ENCODE results near the gene CCDC117.

CCDC117 gene

GRCh38 chr22:28769394-28770085, 3.0 kb upstream of the CCDC117 start:
- DNase-seq (ENCODE audit: low spot score), result no peak

DNA sequence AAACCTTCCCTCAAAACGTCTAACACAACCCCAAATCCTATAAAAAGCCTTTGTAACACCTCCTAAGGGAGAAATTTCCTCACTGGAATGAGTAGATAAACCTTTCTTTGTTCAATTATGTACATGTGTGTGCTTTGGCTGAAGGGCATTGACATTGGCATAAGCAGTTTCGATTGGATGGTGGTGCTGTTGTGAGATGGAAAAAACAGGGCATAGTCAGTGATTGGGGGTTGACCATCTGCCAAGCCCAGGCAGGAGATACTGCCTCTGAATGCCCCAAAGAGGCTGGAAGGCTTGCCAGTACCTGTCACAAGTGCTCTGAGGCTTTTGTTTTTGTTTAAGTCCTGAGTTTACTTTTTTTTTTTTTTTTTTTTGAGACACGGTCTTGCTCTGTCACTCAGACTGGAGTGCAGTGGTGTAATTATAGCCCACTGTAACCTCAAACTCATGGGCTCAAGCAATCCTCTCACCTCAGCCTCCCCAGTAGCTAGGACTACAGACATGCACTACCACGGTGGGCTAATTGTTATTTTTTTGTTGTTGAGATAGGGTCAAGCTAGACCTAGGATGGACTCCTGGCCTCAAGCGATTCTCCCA, 1.2 kb upstream of the CCDC117 start:
- DNase-seq (ENCODE audit: low spot score), result no peak

DNA sequence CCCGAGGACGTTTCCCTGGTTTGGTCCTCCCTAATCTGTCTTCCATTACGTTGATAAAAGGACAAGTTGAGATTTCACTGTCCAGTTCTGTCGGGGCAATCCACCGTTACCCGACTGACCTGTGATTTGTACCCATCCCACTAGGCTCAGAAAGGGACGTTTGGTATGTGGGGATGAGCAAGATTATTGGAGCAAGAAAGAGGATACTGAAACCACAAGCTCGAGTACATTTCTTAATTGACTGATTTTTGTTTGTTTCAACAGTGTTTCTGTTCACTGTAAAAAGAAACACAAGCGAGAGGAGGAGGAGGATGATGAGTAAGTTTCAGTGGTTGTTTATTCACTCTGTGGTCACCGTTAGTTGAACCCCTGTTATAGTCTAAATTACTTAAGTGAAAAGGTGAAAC, 969 bp downstream of the CCDC117 start:
- peak; percentile 13 for DNase-seq (ENCODE audit: low spot score)

GRCh38 chr22:28774378-28774777, 1.9 kb downstream of the CCDC117 start:
- DNase-seq (ENCODE audit: low spot score), result no peak

GRCh38 chr22:28779833-28780232, 7.3 kb downstream of the CCDC117 start:
- no peak for DNase-seq (ENCODE audit: low spot score)

- no peak for DNase-seq (ENCODE audit: low spot score)
Measured at GRCh38 chr22:28780296-28780695, 7.8 kb downstream of the CCDC117 start.

GRCh38 chr22:28783786-28784671, 11.5 kb downstream of the CCDC117 start:
- no peak for DNase-seq (ENCODE audit: low spot score)

- DNase-seq (ENCODE audit: low spot score), result no peak
Measured at GRCh38 chr22:28788601-28789000, 16.1 kb downstream of the CCDC117 start.

GRCh38 chr22:28791124-28791523, 18.6 kb downstream of the CCDC117 start:
- no peak for DNase-seq (ENCODE audit: low spot score)

DNA sequence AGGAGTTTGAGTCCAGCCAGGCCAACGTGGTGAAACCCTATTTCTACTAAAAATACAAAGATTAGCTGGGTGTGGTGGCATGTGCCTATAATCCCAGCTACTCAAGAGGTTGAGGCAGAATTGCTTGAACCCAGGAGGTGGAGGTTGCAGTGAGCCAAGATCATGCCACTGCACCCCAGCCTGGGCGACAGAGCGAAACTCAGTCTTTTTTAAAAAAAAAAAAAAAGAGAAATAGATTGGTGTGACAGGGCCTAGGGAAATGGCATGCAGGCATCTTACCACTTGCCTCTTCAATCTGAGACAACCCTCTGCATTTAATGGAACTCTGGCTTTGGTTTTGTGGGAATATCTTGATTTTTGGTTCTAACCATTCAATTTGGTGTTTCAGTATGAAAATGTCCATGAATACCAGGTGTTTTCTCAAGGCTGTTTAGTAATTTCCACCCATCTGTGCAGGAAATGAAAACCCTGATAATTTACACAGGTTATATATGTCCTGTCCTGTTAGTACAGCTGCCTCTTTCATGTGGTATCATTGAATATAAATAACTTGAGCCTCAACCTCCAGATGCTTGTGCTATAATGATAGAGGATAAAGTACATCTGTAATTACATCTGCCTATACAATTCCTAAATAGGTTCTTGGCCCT, 19.5 kb downstream of the CCDC117 start:
- DNase-seq (ENCODE audit: low spot score), result no peak

DNA sequence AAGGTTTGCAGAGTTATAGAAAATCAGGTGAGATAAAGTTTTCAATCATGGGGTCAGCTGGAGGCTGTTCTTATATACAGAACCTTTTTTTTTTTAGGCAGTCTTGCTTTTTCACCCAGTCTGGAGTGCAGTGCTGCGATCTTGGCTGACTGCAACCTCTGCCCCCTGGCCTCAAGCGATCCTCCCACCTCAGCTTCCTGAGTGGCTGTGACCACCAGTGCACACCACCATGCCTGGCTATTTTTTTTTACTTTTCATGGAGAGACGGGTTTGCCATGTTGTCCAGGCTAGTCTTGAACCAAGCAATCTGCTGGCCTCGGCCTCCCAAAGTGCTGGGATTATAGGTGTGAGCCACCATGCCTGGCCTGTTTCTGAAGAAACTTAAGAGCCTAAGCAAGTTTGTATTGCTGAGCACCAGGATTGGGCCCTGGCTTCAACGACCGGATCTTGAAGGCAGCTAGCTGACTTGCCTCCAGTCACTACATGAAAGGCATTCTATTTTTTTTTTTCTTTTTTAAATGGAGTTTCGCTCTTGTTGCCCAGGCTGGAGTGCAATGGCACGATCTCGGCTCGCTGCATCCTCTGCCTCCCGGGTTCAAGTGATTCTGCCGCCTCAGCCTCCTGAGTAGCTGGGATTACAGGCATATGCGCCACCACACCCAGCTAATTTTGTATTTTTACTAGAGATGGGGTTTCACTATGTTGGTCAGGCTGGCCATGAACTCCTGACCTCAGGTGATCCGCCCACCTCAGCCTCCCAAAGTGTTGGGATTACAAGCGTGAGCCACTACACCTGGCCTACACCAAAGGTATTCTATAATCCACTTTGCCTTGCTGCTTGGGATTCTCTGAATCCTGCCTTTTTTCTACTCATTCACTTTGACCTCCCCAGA, 20.2 kb downstream of the CCDC117 start:
- DNase-seq (ENCODE audit: low spot score), result no peak

DNA sequence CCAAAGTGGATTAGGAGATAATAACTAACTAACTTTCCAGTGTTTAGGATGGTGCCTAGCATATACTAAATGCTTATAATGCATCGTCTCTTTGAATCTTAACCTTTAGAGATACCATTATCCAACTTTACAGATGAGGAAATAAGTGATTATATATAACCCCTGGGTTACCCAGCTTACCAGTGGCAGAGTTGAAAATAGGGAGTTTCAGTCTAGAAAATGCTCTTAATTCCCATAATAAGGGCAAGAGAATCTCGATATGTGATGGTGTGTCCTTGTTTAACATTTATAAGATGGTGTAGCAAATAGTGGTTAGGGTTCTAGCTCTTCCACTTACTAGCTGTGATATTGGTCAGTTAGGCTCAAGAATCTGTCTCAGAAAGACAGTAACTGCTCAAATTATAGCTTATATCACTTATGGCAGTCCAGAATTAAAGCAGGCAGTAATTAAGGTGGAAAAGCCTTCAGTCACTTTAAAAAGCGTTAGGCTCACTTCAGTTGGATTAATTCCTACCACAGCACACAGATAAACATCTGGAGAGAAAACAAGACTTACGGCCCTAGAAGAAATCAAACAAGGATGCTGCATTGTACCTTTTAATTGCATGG, 21.6 kb downstream of the CCDC117 start:
- DNase-seq (ENCODE audit: low spot score), result no peak

DNA sequence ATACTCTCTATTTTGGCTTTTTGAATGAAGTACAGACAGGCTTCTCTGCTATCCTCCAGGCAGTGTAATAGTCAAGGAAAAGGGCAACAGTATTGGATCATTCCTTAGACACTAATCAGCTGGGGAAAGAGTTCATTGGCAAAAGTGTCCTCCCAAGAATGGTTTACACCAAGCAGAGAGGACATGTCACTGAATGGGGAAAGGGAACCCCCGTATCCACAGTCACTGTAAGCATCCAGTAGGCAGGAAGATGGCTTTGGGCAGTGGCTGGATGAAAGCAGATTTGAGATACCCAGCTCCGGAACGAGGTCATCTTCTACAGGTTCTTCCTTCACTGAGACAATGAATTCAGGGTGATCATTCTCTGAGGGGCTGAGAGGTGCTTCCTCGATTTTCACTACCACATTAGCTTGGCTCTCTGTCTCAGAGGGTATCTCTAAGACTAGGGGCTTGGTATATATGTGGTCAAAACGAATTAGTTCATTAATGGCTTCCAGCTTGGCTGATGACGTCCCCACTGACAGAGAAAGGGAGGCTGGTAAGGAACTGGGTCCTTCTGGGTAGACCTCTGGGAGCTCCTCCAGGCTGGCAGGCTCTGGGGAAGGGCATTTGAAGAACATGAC, 22.7 kb downstream of the CCDC117 start:
- DNase-seq (ENCODE audit: low spot score), result no peak

- no peak for DNase-seq (ENCODE audit: low spot score)
Measured at GRCh38 chr22:28795932-28796856, 23.7 kb downstream of the CCDC117 start.

- DNase-seq (ENCODE audit: low spot score), result no peak
Measured at GRCh38 chr22:28798810-28799605, 26.5 kb downstream of the CCDC117 start.

DNA sequence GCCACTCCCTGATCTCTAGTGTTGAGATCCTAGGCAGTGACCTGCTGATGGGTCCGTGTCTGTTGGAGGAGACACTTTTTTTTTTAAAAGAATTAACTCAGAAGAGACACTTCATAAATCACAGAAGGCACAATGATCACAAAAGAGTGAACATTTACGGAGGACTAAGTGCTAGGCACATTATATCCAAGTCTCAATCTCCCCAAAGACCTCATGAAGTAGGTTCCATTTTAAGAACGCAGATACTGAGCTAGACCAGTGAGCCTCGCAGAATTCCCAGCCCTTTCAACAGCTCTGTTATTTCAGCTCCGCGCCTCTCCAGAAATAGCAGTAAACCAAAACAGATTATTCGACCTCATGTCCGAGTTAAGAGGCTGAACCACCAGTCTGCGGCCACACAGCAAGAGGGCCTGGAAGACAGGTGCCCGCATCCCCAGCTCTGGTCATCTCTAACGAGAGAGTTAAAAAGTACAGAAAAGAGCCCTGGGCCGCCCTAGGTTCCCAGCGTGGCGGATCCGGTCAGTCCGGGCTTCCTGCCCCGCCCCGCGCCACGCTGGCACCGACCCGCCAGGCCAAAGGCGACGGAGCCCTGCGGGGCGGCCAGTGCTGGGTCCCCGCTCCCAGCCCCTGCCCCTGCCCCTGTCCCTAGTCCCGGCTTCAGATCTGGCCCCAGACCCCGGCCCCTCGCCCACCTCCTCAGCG, 27.3 kb downstream of the CCDC117 start:
- DNase-seq (ENCODE audit: low spot score), result peak; percentile 86

DNA sequence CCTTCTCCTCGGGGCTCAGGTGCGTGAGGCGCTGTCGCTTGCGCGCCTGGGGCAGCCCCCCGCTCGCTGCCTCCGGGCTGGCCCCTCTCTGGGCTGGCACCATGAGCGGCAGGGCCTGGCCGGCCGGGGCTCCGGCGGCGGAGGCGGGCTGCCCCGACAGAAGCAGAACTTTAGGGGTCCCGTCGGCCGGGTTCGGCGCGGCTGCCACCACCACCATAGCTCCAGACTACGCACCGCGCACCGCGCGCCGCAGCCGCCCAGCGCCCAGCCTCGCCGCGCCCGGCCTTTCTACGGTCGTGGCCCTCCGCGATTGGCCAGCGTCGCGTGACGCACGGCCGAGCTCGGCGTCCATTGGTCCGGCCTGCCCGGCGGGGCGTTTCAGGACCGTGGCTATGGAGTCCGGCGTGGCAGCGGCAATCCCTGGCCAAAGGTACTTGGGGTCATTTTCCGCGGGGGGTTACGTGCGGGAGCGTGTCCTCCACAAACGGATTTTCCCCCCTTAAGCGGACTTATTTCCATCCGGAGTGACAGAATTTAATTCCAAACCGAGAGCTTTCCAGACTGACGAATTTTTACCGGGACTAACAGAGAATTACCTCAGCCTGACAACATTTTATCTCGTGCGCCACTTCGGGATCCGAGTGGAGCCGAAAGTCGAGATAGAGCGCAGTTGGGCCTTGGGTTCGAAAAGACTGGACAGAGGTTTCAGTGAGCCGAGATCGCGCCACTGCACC, 28.0 kb downstream of the CCDC117 start, which contains the start of gene XBP1:
Gene XBP1 (minus strand): TSS at position 262 of the 734 bp plus-strand sequence.
- peak; percentile 100 for DNase-seq (ENCODE audit: low spot score)

All from iPS-NIHi11 (cell line).